ENCODE measurements around the gene RGS9.

RGS9 gene

GRCh38 chr17:65196617-65197016 lies 59.4 kb downstream of the RGS9 start:
- TF ChIP-seq, protein P1, sequence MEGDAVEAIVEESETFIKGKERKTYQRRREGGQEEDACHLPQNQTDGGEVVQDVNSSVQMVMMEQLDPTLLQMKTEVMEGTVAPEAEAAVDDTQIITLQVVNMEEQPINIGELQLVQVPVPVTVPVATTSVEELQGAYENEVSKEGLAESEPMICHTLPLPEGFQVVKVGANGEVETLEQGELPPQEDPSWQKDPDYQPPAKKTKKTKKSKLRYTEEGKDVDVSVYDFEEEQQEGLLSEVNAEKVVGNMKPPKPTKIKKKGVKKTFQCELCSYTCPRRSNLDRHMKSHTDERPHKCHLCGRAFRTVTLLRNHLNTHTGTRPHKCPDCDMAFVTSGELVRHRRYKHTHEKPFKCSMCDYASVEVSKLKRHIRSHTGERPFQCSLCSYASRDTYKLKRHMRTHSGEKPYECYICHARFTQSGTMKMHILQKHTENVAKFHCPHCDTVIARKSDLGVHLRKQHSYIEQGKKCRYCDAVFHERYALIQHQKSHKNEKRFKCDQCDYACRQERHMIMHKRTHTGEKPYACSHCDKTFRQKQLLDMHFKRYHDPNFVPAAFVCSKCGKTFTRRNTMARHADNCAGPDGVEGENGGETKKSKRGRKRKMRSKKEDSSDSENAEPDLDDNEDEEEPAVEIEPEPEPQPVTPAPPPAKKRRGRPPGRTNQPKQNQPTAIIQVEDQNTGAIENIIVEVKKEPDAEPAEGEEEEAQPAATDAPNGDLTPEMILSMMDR (conservative IDR thresholded peaks at IDR 0.05; ENCODE audit: low read depth, low read length), result no peak
- H3K4me3 ChIP-seq (ENCODE audit: low read depth, low read length), result no peak overlapping the region

GRCh38 chr17:65197201-65197600 lies 60.0 kb downstream of the RGS9 start:
- TF ChIP-seq, protein P1 (conservative IDR thresholded peaks at IDR 0.05; ENCODE audit: low read depth, low read length), result no peak
- DNase-seq (ENCODE audit: low read depth), result no peak
- no peak overlapping the region for H3K4me3 ChIP-seq (ENCODE audit: low read depth, low read length)

More at GRCh38 chr17:65196617-65197016, 59.4 kb downstream of the RGS9 start:
- DNase-seq (ENCODE audit: low read depth), result no peak

DNA sequence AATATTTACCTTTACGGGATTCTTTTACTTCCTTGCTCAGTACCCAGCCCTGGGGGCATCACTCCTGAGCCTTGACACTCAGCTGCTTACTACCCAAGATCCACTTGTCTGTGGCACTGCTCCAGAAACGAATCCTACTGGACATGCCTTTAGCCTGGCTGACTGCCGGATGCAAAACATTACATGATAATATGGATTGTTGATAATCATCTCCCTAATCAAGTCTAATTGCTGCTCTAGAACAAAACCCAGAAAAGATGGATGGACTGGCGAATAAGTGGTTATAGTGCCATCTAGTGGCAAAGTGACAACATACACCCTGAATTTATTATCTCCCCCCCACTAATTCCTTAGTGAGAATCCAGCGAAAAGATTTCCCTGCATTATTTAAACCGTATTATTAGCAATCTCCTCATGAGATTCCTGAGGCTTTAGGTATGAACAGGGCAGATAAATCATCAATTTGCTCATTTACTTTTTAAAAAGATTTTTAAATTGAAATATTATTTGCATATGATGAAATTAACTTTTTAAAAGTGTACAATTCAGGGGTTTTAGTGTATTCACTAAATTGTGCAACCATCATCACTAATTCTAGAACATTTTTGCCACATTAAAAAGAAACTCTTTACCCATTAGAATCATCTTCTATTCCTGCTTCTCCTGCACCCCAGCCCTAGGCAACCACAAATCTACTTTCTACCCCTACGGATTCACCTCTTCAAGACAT lies 61.6 kb downstream of the RGS9 start:
- DNase-seq (ENCODE audit: low read depth), result peak; percentile 82
- TF ChIP-seq, protein P1 (conservative IDR thresholded peaks at IDR 0.05; ENCODE audit: low read depth, low read length), result peak; percentile 66

GRCh38 chr17:65201331-65201730 lies 64.2 kb downstream of the RGS9 start:
- TF ChIP-seq, protein P1 (conservative IDR thresholded peaks at IDR 0.05; ENCODE audit: low read depth, low read length), result no peak
- H3K4me3 ChIP-seq (ENCODE audit: low read depth, low read length), result no peak overlapping the region
- DNase-seq (ENCODE audit: low read depth), result no peak

More for the DNA sequence above, 61.6 kb downstream of the RGS9 start:
- no peak overlapping the region for H3K4me3 ChIP-seq (ENCODE audit: low read depth, low read length)

- no peak for DNase-seq (ENCODE audit: low read depth)
- no peak overlapping the region for H3K4me3 ChIP-seq (ENCODE audit: low read depth, low read length)
- TF ChIP-seq, protein P1 (conservative IDR thresholded peaks at IDR 0.05; ENCODE audit: low read depth, low read length), result no peak
Observed at GRCh38 chr17:65202844-65203571, 65.8 kb downstream of the RGS9 start.

GRCh38 chr17:65204001-65204400 lies 66.8 kb downstream of the RGS9 start:
- TF ChIP-seq, protein P1 (conservative IDR thresholded peaks at IDR 0.05; ENCODE audit: low read depth, low read length), result no peak
- DNase-seq (ENCODE audit: low read depth), result no peak
- H3K4me3 ChIP-seq (ENCODE audit: low read depth, low read length), result no peak overlapping the region

Data from choroid plexus epithelial cell (primary cell).